H9 (cell line): ENCODE results near the gene WNT4. TPM values are rescaled to one million over a fixed set of nuclear protein-coding genes. Genes with fewer than 3 reads are reported as not detected.

Experiments used
- DNase-seq: peaks from one replicate; pipeline ENCODE4 v3.0.0-alpha.2; 2017
- H2AFZ ChIP-seq: one replicate; pipeline ENCODE4 v1.6.1; 2013; ENCODE audit warnings: mild to moderate bottlenecking, low read length, control low read depth, moderate library complexity
- H2AK5ac ChIP-seq: 2 replicates; pipeline ENCODE4 v1.6.1; 2013; ENCODE audit warnings: low read length, control low read depth, mixed read lengths; ENCODE audit not compliant: insufficient read length
- H2BK120ac ChIP-seq: one replicate; pipeline ENCODE4 v1.6.1; 2013; ENCODE audit warnings: low read depth, mild to moderate bottlenecking, low read length, control low read depth, inconsistent platforms; ENCODE audit not compliant: poor library complexity, severe bottlenecking
- H2BK12ac ChIP-seq: 2 replicates; pipeline ENCODE4 v1.6.1; 2013; ENCODE audit warnings: low read length, control low read depth, mixed read lengths, low read depth; ENCODE audit not compliant: insufficient read length
- H2BK15ac ChIP-seq: 2 replicates; pipeline ENCODE4 v1.6.1; 2013; ENCODE audit warnings: low read depth, low read length, control low read depth
- H2BK20ac ChIP-seq: one replicate; pipeline ENCODE4 v1.6.1; 2013; ENCODE audit warnings: low read depth, mild to moderate bottlenecking, low read length, control low read depth, inconsistent platforms; ENCODE audit not compliant: poor library complexity, severe bottlenecking
- H2BK5ac ChIP-seq: 2 replicates; pipeline ENCODE4 v1.6.1; 2013; ENCODE audit warnings: low read length, control low read depth, mixed read lengths; ENCODE audit not compliant: insufficient read length
- H3K14ac ChIP-seq: 2 replicates; pipeline ENCODE4 v1.6.1; 2013; ENCODE audit warnings: low read length, control low read depth; ENCODE audit not compliant: insufficient read depth
- H3K18ac ChIP-seq: 2 replicates; pipeline ENCODE4 v1.6.1; 2013; ENCODE audit warnings: low read depth, mild to moderate bottlenecking, mixed read lengths, low read length, control low read depth; ENCODE audit not compliant: insufficient read length
- H3K23ac ChIP-seq: 2 replicates; pipeline ENCODE4 v1.6.1; 2013; ENCODE audit warnings: low read length, control low read depth, mixed read lengths, low read depth; ENCODE audit not compliant: insufficient read length
- H3K23me2 ChIP-seq: 2 replicates; pipeline ENCODE4 v1.6.1; 2013; ENCODE audit warnings: low read depth, mild to moderate bottlenecking, mixed read lengths, low read length, control low read depth; ENCODE audit not compliant: insufficient read length, poor library complexity, severe bottlenecking
- H3K27ac ChIP-seq: 2 replicates; pipeline ENCODE4 v1.5.1; 2013; ENCODE audit warnings: low read length, control low read depth, mixed read lengths, low read depth; ENCODE audit not compliant: insufficient read length
- H3K27me3 ChIP-seq: 2 replicates; pipeline ENCODE4 v1.6.1; 2013; ENCODE audit warnings: low read length, control low read depth, inconsistent platforms; ENCODE audit not compliant: insufficient read depth
- H3K4ac ChIP-seq: 2 replicates; pipeline ENCODE4 v1.6.1; 2013; ENCODE audit warnings: low read depth, mild to moderate bottlenecking, control low read depth, inconsistent platforms, low read length, moderate library complexity
- H3K4me1 ChIP-seq: 2 replicates; pipeline ENCODE4 v1.6.1; 2013; ENCODE audit warnings: low read length, control low read depth, inconsistent platforms; ENCODE audit not compliant: insufficient read depth
- H3K4me2 ChIP-seq: 2 replicates; pipeline ENCODE4 v1.6.1; 2013; ENCODE audit warnings: low read length, control low read depth, mixed read lengths; ENCODE audit not compliant: insufficient read length, insufficient read depth
- H3K56ac ChIP-seq: 2 replicates; pipeline ENCODE4 v1.6.1; 2013; ENCODE audit warnings: low read depth, mild to moderate bottlenecking, mixed read lengths, low read length, control low read depth; ENCODE audit not compliant: insufficient read length
- H3K79me1 ChIP-seq: 2 replicates; pipeline ENCODE4 v1.6.1; 2013; ENCODE audit warnings: low read depth, mild to moderate bottlenecking, moderate library complexity, low read length, control low read depth, inconsistent platforms; ENCODE audit not compliant: insufficient read depth, poor library complexity, severe bottlenecking
- H3K79me2 ChIP-seq: 2 replicates; pipeline ENCODE4 v1.6.1; 2013; ENCODE audit warnings: low read length, control low read depth, inconsistent platforms; ENCODE audit not compliant: insufficient read depth
- H3K9ac ChIP-seq: 2 replicates; pipeline ENCODE4 v1.6.1; 2013; ENCODE audit warnings: low read length, control low read depth, mixed read lengths; ENCODE audit not compliant: insufficient read length; ENCODE audit errors: extremely low read depth
- H3K9me3 ChIP-seq: one replicate; pipeline ENCODE4 v1.6.1; 2013; ENCODE audit warnings: low read depth, low read length, inconsistent platforms; ENCODE audit not compliant: control insufficient read depth
- H3T11ph ChIP-seq: one replicate; pipeline ENCODE4 v1.6.1; 2013; ENCODE audit warnings: mild to moderate bottlenecking, low read length, control low read depth, inconsistent platforms
- H4K20me1 ChIP-seq: one replicate; pipeline ENCODE4 v1.6.1; 2013; ENCODE audit not compliant: control insufficient read depth, insufficient read length, insufficient read depth
- H4K5ac ChIP-seq: 2 replicates; pipeline ENCODE4 v1.6.1; 2013; ENCODE audit warnings: low read depth, mild to moderate bottlenecking, mixed read lengths, low read length, control low read depth; ENCODE audit not compliant: insufficient read length
- H4K8ac ChIP-seq: replicated peaks from 2 replicates; pipeline ENCODE4 v1.6.1; 2013; ENCODE audit warnings: low read length, control low read depth, mixed read lengths, low read depth; ENCODE audit not compliant: insufficient read length
- H4K91ac ChIP-seq: 2 replicates; pipeline ENCODE4 v1.6.1; 2013; ENCODE audit warnings: low read depth, mild to moderate bottlenecking, moderate library complexity, mixed read lengths, low read length, control low read depth; ENCODE audit not compliant: insufficient read length
- H3K27ac Mint-ChIP-seq, 3 experiments: 2 replicates in 2 of 3; 3 replicates in 1 of 3; pipeline ENCODE4 v1.8.0; 2020 to 2021; ENCODE audit warnings: mixed read lengths in 3 of 3, mild to moderate bottlenecking in 1 of 3, moderate library complexity in 1 of 3
- H3K27me3 Mint-ChIP-seq: 2 replicates; pipeline ENCODE4 v1.8.0; 2021; ENCODE audit warnings: low read depth, mild to moderate bottlenecking, moderate library complexity, mixed read lengths
- H3K36me3 Mint-ChIP-seq, 3 experiments: 2 replicates in 2 of 3; 3 replicates in 1 of 3; pipeline ENCODE4 v1.8.0; 2020 to 2021; ENCODE audit warnings: low read depth in 3 of 3, mixed read lengths in 3 of 3; ENCODE audit not compliant: insufficient read depth in 1 of 3
- H3K4me1 Mint-ChIP-seq, 2 experiments: 2 replicates each; pipeline ENCODE4 v1.8.0; 2020; ENCODE audit warnings: mixed read lengths in 2 of 2
- H3K4me3 Mint-ChIP-seq, 2 experiments: 2 replicates in 1 of 2; 3 replicates in 1 of 2; pipeline ENCODE4 v1.8.0; 2020 to 2021; ENCODE audit warnings: mild to moderate bottlenecking in 2 of 2, mixed read lengths in 2 of 2, moderate library complexity in 1 of 2
- H3K9me3 Mint-ChIP-seq, 2 experiments: 2 replicates in 1 of 2; 3 replicates in 1 of 2; pipeline ENCODE4 v1.8.0; 2020; ENCODE audit warnings: mild to moderate bottlenecking in 2 of 2, mixed read lengths in 2 of 2, moderate library complexity in 1 of 2
- WGBS: extraction: QIAGEN DNeasy Blood & Tissue Kit; methylation state at CpG from one replicate; pipeline ENCODE4 v1.1.7; 2013; ENCODE audit warnings: missing lambda C conversion rate, low lambda C conversion rate, mixed read lengths; ENCODE audit not compliant: insufficient read length; ENCODE audit errors: extremely low coverage; 5-methylcytosine and 5-hydroxymethylcytosine counted together
- total RNA-seq: library from RNA; stranded (reverse); gene quantifications from 2 replicates; pipeline ENCODE4 v1.2.1, GENCODE V29; 2021
- TF ChIP-seq, protein P1 (sequence below): fragments of 200-600 bp; sonication (generic); conservative IDR thresholded peaks from 3 replicates; pipeline ENCODE4 v1.8.0; 2021; ENCODE audit warnings: antibody characterized with exemption, mild to moderate bottlenecking

The WNT4 gene
- total RNA-seq, 1 experiment from 2014 or later, result 1.4 TPM

DNA sequence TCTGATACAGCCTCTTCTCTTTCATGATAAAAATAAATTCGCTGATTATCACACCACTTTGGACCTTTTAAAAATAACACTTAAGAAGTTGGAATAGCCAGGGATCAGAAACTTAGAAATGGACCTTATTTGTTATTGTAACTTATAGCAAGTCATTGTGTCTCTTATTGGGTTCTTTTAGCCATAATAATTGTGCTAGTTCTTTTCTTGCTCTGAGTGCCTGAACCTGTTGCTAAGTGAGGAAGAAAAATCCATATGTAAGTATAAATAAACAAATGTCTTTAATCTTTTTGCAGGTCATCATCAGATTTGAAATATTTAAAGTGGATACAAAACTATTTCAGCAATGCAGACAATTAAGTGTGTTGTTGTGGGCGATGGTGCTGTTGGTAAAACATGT lies 64.8 kb downstream of the WNT4 start:
- H3K23me2 ChIP-seq, result no peaks in the 10 kb centered on the region
- no peak overlapping the region for H3K4ac ChIP-seq
- H3K79me1 ChIP-seq, result no peaks in the 10 kb centered on the region
- WGBS, result no CpG with 5 or more reads among the region's 2 CpGs
- no peak overlapping the region for H3K4me2 ChIP-seq
- no peak overlapping the region for H2AK5ac ChIP-seq
- no peak overlapping the region for H3K14ac ChIP-seq
- H2BK15ac ChIP-seq, result no peak overlapping the region
- no peaks in the 10 kb centered on the region for H3K9me3 ChIP-seq
- no peak overlapping the region for H2BK5ac ChIP-seq
- no peak overlapping the region for H2AFZ ChIP-seq
- no peak overlapping the region for H2BK20ac ChIP-seq
- Mint-ChIP-seq H3K4me3 (no peak overlapping the region), H3K36me3 (peaks cover 1 to 32% (median 31%) of the 10 kb centered on the region in 3 experiments; a peak in 5 of 7 replicates), H3K4me1 (peaks cover 19 to 38% of the 10 kb centered on the region in 2 experiments), H3K9me3 (no peaks in the 10 kb centered on the region), H3K27ac (no peak overlapping the region), H3K27me3 (no peaks in the 10 kb centered on the region)
- H3T11ph ChIP-seq, result no peak overlapping the region
- H3K23ac ChIP-seq, result no peak overlapping the region
- H3K56ac ChIP-seq, result no peak overlapping the region
- no peak overlapping the region for H4K5ac ChIP-seq
- H3K9ac ChIP-seq, result no peak overlapping the region
- no peaks in the 10 kb centered on the region for H3K27me3 ChIP-seq
- H3K79me2 ChIP-seq, result peaks cover 15% of the 10 kb centered on the region; the same call in 1 of the 2 replicates
- H4K20me1 ChIP-seq, result no peaks in the 10 kb centered on the region
- H2BK12ac ChIP-seq, result no peak overlapping the region
- no peak overlapping the region for H3K18ac ChIP-seq
- no peak overlapping the region for H4K91ac ChIP-seq
- H4K8ac ChIP-seq, result no peak overlapping the region
- no peak overlapping the region for H2BK120ac ChIP-seq
- no peak for DNase-seq
- no peak overlapping the region for H3K27ac ChIP-seq
- peaks cover 2% of the 10 kb centered on the region; the same call in 1 of the 2 replicates for H3K4me1 ChIP-seq
- TF ChIP-seq, protein P1, sequence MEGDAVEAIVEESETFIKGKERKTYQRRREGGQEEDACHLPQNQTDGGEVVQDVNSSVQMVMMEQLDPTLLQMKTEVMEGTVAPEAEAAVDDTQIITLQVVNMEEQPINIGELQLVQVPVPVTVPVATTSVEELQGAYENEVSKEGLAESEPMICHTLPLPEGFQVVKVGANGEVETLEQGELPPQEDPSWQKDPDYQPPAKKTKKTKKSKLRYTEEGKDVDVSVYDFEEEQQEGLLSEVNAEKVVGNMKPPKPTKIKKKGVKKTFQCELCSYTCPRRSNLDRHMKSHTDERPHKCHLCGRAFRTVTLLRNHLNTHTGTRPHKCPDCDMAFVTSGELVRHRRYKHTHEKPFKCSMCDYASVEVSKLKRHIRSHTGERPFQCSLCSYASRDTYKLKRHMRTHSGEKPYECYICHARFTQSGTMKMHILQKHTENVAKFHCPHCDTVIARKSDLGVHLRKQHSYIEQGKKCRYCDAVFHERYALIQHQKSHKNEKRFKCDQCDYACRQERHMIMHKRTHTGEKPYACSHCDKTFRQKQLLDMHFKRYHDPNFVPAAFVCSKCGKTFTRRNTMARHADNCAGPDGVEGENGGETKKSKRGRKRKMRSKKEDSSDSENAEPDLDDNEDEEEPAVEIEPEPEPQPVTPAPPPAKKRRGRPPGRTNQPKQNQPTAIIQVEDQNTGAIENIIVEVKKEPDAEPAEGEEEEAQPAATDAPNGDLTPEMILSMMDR, result no peak
